ENCODE measurements around the gene SRSF1. TPM values are rescaled to one million over a fixed set of nuclear protein-coding genes. Genes with fewer than 3 reads are reported as not detected.
"Not testable (repeated sequence)": the region's sequence is repeated elsewhere in the genome, so short reads cannot be mapped to it uniquely, and the experiment has no call there.

The SRSF1 gene
- total RNA-seq, 1 experiment from 2014 or later, result 341 TPM

- no peak for DNase-seq
- peaks cover 1% of the 10 kb centered on the region for H3K36me3 ChIP-seq (replicated peaks; ENCODE audit: control insufficient read depth, insufficient read depth, low read length)
- no peak overlapping the region for H3K4me3 ChIP-seq (ENCODE audit: insufficient read depth, low read depth, low read length)
- no peaks in the 10 kb centered on the region for H3K27me3 ChIP-seq (ENCODE audit: control insufficient read depth, insufficient read depth, low read length)
These were observed 38.6 kb downstream of the SRSF1 start for GRCh38 chr17:57968456-57968855.

- DNase-seq, result no peak
- no peak overlapping the region for H3K4me3 ChIP-seq (ENCODE audit: insufficient read depth, low read depth, low read length)
- no peaks in the 10 kb centered on the region for H3K36me3 ChIP-seq (replicated peaks; ENCODE audit: control insufficient read depth, insufficient read depth, low read length)
- H3K27me3 ChIP-seq (ENCODE audit: control insufficient read depth, insufficient read depth, low read length), result no peaks in the 10 kb centered on the region
These were observed 40.2 kb downstream of the SRSF1 start for GRCh38 chr17:57966875-57967274.

GRCh38 chr17:57966246-57966645 is 40.8 kb downstream of the SRSF1 start:
- H3K36me3 ChIP-seq (replicated peaks; ENCODE audit: control insufficient read depth, insufficient read depth, low read length), result no peaks in the 10 kb centered on the region
- no peak overlapping the region for H3K4me3 ChIP-seq (ENCODE audit: insufficient read depth, low read depth, low read length)
- DNase-seq, result no peak
- H3K27me3 ChIP-seq (ENCODE audit: control insufficient read depth, insufficient read depth, low read length), result no peaks in the 10 kb centered on the region

- no peaks in the 10 kb centered on the region for H3K27me3 ChIP-seq (ENCODE audit: control insufficient read depth, insufficient read depth, low read length)
- no peaks in the 10 kb centered on the region for H3K36me3 ChIP-seq (replicated peaks; ENCODE audit: control insufficient read depth, insufficient read depth, low read length)
- peak; percentile 61 for DNase-seq
- H3K4me3 ChIP-seq (ENCODE audit: insufficient read depth, low read depth, low read length), result no peak overlapping the region
These were observed 41.4 kb downstream of the SRSF1 start for GRCh38 chr17:57965521-57966160.

- Histone ChIP-seq H3K27me3 (ENCODE audit: control insufficient read depth, insufficient read depth, low read length) (no peaks in the 10 kb centered on the region), H3K4me3 (ENCODE audit: insufficient read depth, low read depth, low read length) (no peak overlapping the region), H3K36me3 (replicated peaks; ENCODE audit: control insufficient read depth, insufficient read depth, low read length) (no peaks in the 10 kb centered on the region)
- DNase-seq, result no peak
These were observed 43.9 kb downstream of the SRSF1 start for GRCh38 chr17:57963149-57963511.

- peak; percentile 2 for DNase-seq
- Histone ChIP-seq H3K4me3 (ENCODE audit: insufficient read depth, low read depth, low read length) (no peak overlapping the region), H3K27me3 (ENCODE audit: control insufficient read depth, insufficient read depth, low read length) (no peaks in the 10 kb centered on the region)
These were observed 44.5 kb downstream of the SRSF1 start for GRCh38 chr17:57962279-57963148.

GRCh38 chr17:57959929-57960328 is 47.1 kb downstream of the SRSF1 start:
- no peaks in the 10 kb centered on the region for H3K36me3 ChIP-seq (replicated peaks; ENCODE audit: control insufficient read depth, insufficient read depth, low read length)
- H3K27me3 ChIP-seq (ENCODE audit: control insufficient read depth, insufficient read depth, low read length), result peaks cover 9% of the 10 kb centered on the region; the same call in 1 of the 2 replicates
- DNase-seq, result peak; percentile 5
- no peak overlapping the region for H3K4me3 ChIP-seq (ENCODE audit: insufficient read depth, low read depth, low read length)

More at GRCh38 chr17:57962279-57963148, 44.5 kb downstream of the SRSF1 start:
- no peaks in the 10 kb centered on the region for H3K36me3 ChIP-seq (replicated peaks; ENCODE audit: control insufficient read depth, insufficient read depth, low read length)

GRCh38 chr17:57958391-57958790 is 48.7 kb downstream of the SRSF1 start:
- H3K4me3 ChIP-seq (ENCODE audit: insufficient read depth, low read depth, low read length); H3K36me3 ChIP-seq (replicated peaks; ENCODE audit: control insufficient read depth, insufficient read depth, low read length); H3K27me3 ChIP-seq (ENCODE audit: control insufficient read depth, insufficient read depth, low read length); DNase-seq: not testable (repeated sequence)

GRCh38 chr17:57957886-57958285 is 49.2 kb downstream of the SRSF1 start:
- H3K36me3 ChIP-seq (replicated peaks; ENCODE audit: control insufficient read depth, insufficient read depth, low read length), result no peaks in the 10 kb centered on the region
- no peak overlapping the region for H3K4me3 ChIP-seq (ENCODE audit: insufficient read depth, low read depth, low read length)
- DNase-seq, result no peak
- peaks cover 9% of the 10 kb centered on the region; the same call in 1 of the 2 replicates for H3K27me3 ChIP-seq (ENCODE audit: control insufficient read depth, insufficient read depth, low read length)

GRCh38 chr17:57957120-57957850 is 49.8 kb downstream of the SRSF1 start:
- no peak overlapping the region for H3K4me3 ChIP-seq (ENCODE audit: insufficient read depth, low read depth, low read length)
- H3K27me3 ChIP-seq (ENCODE audit: control insufficient read depth, insufficient read depth, low read length), result peaks cover 9% of the 10 kb centered on the region; the same call in 1 of the 2 replicates
- DNase-seq, result no peak
- no peaks in the 10 kb centered on the region for H3K36me3 ChIP-seq (replicated peaks; ENCODE audit: control insufficient read depth, insufficient read depth, low read length)

- Histone ChIP-seq H3K36me3 (replicated peaks; ENCODE audit: control insufficient read depth, insufficient read depth, low read length) (no peaks in the 10 kb centered on the region), H3K4me3 (ENCODE audit: insufficient read depth, low read depth, low read length) (no peak overlapping the region), H3K27me3 (ENCODE audit: control insufficient read depth, insufficient read depth, low read length) (peaks cover 9% of the 10 kb centered on the region; the same call in 1 of the 2 replicates)
- peak; percentile 62 for DNase-seq
These were observed 50.5 kb downstream of the SRSF1 start for GRCh38 chr17:57956291-57957119.

GRCh38 chr17:57955183-57955931 is 51.7 kb downstream of the SRSF1 start, which contains the start of gene CUEDC1:
Gene CUEDC1 (minus strand): TSS chr17:57955412. CDS start chr17:57885564, 69,848 bp downstream.
- DNase-seq, result peak; percentile 92
- H3K27me3 ChIP-seq (ENCODE audit: control insufficient read depth, insufficient read depth, low read length), result peaks cover 9% of the 10 kb centered on the region; the same call in 1 of the 2 replicates
- H3K36me3 ChIP-seq (replicated peaks; ENCODE audit: control insufficient read depth, insufficient read depth, low read length), result no peaks in the 10 kb centered on the region
- H3K4me3 ChIP-seq (ENCODE audit: insufficient read depth, low read depth, low read length), result peak within 1 kb of the TSS; percentile 61

- peak; percentile 89 for DNase-seq
- peaks cover 9% of the 10 kb centered on the region; the same call in 1 of the 2 replicates for H3K27me3 ChIP-seq (ENCODE audit: control insufficient read depth, insufficient read depth, low read length)
- peak overlapping the region; percentile 61 for H3K4me3 ChIP-seq (ENCODE audit: insufficient read depth, low read depth, low read length)
- H3K36me3 ChIP-seq (replicated peaks; ENCODE audit: control insufficient read depth, insufficient read depth, low read length), result no peaks in the 10 kb centered on the region
These were observed 52.5 kb downstream of the SRSF1 start for GRCh38 chr17:57954397-57955182.
